Activated T-cell treated with anti-CD3 and anti-CD28 coated beads, Interleukin-2, amount 50 U/mL, for 1 hour (primary cell): Measurements from ENCODE around the gene KIRREL3.

Source experiments
- DNase-seq: peaks from one replicate; pipeline ENCODE4 v3.0.0-alpha.2; 2020

KIRREL3 gene

DNA sequence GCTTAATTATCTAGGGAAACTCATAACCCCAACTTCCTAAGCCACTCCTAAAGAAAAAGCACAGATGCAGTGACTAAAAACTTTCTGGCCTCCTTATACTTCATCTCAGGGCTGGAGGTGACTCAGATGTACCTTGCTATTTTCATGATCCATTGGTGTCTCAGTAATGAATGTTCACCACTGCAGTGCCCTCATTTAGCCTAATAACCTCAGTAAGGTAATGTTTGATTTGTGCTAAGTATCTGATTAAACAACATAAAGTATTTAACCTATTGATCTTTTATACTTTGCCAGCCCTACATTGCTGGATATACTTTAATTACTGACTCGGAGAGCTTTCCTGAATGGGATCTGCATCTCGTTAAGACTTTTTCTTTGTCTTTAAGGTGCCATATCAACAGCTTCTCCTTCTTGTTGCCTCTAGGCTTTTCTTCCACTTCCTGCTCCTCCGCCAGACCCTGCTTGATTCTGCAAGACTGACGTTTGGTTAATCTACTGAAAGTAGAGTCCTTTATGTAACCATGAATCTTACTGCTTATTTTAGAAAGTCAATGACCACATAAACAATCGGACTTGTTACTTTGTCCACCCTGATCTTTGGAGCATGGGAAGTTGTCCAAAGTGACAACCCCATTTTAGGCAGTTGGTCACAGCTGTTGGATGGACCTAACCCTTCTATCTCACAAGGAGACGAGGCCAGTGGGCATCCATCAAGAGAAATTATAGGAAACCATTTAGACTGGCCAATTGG, 342.1 kb downstream of the KIRREL3 start:
- no peak for DNase-seq

DNA sequence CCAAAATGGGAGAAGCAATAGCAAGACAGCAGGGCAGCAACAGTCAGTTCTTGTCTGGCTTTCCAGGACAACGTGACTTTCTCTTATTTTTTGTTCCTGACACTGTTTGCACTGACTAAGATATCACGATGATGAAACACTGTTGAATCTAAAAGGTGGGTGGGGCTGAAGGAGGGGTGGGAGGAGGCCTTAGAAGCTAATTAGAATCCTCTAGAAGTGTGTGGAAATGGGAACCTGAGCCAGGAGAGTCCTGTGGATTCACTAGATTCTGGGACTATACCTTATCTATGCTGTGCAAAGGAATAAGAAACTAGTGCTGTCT, 344.8 kb downstream of the KIRREL3 start:
- DNase-seq, result no peak

DNA sequence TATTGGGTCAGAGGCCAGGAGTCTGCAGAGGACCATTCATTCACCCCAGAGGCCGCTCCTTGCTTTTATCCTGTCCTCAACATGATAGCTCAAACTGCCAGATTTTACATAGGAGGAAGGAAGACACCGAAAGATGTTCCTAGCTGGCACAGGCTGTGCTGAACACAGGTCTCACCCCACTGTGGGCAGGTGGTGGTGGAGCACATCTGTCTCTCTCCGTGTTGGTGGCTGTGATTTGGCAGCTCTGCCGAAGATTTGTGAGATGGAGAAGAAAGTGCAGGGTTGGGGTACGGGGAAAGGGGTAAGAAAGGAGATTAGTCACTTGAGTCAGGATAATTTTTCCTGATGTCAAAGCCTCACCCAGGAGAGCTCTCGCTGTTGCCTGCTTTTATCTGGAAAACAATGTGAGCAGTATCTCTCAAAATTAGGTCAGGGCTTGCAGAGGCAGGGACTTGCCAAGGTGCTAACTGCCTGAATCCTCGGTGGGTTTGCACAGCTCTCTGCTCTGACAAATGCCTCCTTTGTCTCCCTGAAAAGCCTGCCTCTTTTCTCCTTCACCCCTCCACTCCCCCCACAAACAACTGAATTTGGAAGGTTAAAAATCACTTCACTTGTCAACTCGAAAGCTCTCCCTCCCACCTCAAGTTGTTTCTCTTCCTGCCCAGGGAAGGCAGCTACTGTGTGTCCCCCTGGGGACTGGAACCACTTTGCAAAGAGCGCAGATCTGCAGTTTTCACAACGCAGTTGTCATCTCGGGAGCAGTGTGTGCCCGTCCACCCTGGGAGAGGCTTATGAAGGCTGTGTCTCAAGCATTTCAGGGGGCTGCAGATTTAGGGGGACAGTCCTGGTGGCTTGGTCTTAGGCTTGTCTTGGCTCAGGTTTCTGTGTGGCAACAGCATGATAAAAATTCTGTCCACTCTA, 345.4 kb downstream of the KIRREL3 start:
- DNase-seq, result no peak

DNA sequence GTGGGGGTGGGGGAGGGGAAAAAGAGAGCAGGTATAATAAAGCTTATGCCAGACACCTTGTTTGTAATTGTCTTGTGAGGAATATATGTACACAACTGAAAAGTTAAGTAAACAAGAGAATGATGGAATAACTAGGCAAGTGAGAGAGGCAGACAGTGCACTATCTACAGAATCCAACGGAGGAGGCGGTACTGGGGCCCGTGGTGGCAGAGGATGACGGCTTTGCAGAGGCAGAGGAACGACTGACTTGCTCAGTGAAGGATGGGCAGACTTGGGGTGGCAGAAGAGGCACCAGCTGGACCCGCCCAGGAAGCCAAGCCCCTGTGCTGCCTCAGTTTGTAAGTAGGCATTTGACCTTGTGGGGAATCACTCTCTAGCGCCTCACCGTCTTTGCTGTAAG, 347.5 kb downstream of the KIRREL3 start:
- DNase-seq, result no peak

DNA sequence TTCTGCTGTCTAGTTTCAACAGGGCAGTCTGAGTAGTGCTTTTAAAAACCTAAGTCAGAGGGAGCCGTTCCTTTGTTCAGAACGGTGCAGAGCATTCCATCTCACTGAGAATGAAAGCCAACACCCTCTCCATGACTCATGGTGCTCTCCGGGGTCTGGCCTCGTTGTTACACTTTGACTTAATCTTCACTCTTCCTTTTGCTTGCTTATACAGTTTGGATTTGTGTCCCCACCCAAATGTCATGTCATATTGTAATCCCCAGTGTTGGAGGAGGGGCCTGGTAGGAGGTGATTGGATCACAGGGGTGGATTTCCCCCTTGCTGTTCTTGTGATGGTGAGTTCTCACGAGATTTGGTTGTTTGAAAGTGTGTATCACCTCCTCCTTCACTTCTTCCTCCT, 352.8 kb downstream of the KIRREL3 start:
- no peak for DNase-seq

DNA sequence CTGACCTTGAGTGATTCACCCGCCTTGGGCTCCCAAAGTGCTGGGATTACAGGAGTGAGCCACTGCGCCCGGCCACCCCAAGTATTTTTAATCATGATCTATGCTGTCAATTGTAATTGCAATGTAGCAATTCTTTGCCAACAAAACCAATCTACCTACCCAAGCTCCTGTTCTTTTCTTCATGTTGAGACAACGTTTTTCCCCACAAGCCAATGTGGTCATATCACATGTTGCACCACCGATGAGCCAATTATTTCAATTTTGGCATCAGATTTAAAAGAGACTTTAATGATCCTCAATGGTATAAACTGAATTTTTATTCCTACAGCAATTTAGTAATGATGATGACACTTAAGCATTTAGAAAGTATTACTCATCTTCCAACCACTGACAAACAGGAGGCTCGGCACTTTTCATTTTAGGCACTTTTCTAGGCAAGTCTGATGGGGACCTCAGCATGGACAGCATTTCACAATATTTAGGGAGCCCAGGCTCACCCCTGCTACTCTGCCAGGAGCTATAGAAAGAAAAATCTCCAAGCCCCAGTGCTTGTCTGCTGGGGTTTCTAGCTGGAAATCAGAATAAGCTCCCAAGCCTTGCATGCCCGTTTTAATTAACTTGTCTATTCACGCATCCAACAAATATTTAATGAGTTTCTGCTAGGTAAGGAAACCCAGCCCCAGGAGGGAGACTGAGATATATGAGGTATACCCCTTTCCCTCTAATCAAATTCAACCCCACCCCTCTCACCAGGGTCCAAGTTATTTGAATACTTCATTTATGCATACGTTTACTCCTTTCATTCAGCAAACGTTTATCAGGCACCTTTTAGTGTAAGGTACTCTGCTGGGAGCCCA, 353.6 kb downstream of the KIRREL3 start:
- DNase-seq, result no peak

DNA sequence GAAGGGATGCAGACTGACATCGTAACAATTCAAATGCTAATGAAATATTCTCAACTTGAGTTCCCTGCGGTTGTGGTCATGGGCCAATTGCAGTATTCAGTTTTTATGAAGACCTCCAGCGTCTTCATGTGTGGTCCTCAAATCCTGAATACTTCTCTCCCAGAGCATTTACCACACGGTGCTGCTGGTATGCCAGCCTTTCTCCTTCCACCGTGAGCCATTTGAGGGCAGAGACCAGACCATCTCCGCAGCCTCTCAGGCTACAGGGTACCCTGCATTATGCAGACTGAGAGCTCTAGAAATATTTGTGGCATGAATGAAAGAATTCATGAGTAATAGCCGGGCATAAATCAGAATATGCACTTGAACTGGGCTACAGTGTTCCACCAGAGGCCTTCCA, 355.4 kb downstream of the KIRREL3 start:
- DNase-seq, result no peak

DNA sequence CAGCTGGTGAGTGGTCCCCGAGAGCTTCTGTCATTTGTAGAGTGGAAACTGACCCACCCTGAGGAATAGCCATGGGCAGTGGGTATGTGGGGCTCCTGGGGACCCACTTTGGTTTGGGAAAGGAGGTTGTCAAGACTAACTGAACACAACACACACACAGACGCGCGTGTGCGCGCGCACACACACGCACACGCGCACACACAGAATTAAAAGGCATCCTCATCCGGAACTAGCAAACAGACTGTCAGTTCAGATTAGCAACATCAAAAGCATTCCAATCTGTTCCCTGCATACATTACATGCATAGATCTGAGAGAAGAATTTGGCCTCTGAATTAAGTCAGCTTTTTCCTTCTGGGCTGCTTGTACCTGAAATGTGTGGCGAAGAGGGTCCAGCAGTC, 360.4 kb downstream of the KIRREL3 start:
- DNase-seq, result no peak

DNA sequence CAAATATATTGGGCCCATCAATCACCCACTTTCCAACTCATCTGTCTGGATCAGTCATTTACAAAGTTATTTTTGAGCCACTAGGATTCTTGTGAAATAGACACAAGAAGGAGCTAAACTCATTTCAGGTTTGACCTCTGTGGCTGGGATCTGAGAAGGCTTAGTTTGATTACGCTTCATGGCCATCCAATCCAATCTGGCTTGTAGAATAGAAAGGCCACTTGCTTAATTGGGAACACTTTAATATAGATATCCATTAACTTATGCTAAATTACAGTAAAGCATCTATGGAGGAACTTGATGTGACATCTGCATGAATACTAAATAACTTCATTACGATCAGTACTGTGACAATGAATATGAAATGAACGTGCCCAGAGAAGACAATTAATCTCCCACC, 360.9 kb downstream of the KIRREL3 start:
- no peak for DNase-seq

DNA sequence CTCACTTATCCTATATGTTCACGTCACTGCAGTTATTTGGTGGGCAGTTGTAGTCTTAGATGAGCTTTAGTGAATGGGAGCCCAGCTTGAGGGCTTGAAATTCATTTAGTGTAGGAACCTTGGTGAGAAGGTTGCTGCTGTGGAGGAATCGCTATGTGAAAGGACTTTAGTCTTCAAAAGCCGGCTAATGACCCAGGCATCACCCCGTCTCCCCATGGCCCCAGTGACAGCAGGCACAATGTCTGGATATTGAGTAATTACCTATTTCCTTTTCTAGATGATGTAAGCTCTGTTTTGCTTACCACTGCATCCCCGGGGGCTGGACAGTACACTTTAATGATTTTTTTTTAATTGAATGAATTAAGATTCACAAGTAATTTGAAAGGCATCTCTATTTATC, 361.9 kb downstream of the KIRREL3 start:
- DNase-seq, result no peak

DNA sequence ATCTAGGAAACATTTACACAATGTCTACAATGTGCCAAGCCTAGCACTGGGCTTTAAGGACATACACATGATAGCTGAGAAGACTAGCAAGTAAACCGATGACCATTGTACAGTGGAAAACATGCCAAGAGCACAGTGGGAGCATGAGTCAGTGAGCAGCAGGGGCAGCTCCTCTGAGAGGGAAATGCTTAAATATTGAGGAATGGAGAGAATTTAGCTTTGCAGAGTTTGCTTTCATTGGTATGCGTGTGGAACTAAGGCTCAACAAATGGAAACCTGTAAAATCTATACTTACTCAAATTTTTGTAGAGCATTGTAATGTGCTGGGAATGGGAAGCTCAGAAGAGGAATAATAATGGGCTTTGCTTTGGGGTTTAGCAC, 362.8 kb downstream of the KIRREL3 start:
- DNase-seq, result no peak

DNA sequence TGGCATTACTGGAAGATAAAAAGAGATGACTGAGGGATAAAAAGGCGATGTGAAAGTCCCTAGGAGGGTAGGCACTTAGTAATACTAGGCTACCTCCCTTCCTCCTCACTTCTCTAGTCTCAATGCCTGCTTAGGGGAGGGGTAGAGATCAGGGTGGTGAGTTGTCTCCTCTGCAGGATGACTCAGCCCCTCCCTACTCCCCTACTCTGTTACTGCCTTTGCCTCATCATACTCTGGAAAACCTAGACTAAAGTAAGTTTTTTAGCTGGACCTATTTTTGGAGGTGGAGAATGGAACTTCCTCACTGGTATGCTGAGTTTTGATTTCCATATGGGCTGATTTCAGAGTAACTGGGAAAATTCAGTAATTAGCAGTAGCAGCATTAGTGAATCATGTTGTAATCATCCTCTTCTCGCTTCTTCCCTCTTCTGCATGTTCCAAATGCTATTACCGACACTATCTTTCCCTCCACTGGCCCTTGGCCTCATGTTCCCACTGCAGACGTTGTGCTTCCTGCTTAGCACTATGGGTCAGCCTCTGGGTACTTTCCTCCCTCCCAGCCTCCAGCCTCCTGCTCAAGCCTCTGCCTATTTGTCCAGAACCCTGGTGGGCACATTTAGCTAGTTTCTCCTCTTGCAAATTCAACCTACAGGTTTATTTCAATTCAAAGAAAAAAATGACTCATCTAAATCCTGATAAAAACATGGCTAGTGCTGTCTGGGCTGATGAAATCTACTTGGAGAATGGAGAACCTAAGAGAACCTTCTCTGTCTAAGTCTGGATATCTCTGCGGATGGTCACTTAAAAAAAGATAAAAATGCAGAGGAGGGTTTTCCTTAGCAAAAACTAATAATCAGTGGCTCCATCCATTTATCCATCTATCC, 363.4 kb downstream of the KIRREL3 start:
- DNase-seq, result no peak

DNA sequence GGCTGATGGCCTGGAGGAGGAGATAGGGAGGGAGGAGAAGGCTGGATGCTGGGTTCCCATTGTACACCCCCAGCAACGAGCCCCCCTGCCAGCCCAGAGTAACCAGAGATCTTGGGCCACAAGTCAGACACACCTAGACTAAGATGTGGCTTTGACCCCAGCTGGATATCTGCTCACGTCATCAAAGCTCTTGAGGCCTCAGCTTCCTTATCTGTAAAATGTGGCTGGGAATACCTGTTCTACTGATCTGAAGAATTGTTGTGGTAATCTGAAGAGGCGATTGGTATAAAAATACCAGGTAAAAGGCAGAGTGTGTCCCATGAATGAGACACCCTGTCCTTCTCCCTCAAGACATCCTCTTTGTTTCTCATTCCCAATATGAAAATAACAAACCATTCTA, 365.1 kb downstream of the KIRREL3 start:
- no peak for DNase-seq

DNA sequence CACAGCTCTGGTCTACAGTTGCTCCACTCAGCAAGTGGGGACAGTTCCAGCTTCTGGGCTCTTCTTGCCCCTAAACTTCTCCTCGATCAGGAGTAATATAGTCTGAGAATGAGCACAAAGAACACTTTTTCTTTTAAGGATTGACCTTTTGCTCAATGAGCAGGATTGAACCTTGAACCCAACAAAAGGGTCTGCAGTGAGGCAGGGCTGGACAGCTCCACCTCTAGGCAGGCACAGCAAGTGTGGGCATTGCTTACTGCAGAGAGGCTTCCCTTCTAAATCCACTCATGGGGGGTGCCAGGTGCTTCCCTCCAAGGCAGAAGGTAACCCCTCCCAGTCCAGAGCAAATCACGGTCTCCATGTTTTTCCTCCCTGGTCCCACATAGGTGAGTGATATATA, 365.6 kb downstream of the KIRREL3 start:
- DNase-seq, result no peak

DNA sequence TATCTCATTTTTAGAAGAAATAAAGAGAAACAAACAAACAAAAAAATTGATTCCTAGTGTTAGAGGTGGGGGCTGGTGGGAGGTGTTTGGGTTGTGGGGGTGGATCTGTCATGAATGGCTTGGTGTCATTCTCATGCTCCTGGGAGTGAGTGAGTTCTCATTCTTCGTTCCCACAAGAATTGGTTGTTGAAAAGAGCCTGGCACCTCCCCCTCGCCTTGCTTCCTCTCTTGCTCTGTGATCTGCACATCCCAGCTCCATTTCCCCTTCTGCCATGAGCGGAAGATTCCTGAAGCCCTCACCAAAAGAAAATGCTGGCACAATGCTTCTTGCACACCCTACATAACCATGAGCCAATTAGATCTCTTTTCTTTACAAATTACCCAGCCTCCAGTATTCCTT, 367.2 kb downstream of the KIRREL3 start:
- no peak for DNase-seq

DNA sequence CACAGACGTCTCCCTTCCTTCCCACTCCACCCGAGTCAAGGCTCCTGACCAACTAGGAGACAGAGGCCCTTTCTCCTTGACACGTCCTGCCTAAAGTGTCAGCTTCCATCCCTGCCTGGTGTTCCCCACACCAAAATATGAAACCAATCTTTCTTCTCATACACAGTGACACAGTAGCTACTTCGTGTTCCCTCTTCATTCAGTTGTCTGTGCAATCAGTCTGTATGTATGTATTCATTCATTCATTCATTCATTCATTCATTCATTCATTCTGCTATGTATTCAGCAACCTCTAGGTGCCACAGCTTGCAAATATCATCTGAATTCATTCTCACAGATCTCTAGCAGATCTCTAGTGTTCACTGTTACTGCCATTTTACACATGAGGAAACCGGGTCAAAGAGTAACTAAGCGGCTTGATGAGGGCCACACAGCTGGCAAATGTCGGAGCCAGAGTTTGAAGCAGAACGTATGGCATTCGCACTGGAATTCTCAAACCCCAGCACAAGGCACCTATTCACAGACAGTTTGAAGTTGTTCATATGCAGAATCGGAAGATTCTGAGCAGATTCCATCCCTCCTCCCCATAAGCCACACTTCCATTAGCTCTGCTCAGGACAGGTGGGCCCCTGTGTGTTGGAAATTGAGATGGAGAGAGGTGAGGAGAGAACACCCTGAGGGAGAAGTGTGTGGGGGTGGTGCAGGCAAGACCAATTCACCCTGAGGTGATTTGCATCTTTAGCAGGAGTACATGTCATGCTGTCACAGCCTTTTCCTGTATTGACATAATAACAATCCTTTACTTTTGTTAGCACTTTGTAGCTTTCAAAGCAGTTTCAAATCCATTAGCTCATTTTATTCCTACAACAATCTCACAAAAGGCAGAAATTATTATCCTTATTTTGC, 369.4 kb downstream of the KIRREL3 start:
- no peak for DNase-seq

DNA sequence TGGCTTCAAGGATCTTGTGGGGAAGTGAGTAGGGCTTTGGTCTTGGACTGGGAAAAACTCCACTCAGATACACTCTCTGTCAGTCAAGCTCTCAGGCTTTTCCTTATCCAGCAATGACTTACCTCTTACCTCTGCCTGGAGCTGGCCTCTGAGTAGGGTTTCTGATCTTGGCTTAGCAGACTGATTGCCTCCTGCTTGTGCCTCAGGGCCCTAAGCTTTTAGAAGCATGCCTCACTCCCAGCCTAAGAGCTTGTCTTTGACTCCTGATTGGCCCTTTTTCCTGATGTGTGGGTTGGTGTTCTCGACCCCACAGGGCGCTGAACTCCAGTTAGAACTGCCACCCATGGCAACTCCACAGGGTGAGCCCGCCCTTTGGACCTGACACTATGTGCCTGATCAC, 370.1 kb downstream of the KIRREL3 start:
- no peak for DNase-seq

DNA sequence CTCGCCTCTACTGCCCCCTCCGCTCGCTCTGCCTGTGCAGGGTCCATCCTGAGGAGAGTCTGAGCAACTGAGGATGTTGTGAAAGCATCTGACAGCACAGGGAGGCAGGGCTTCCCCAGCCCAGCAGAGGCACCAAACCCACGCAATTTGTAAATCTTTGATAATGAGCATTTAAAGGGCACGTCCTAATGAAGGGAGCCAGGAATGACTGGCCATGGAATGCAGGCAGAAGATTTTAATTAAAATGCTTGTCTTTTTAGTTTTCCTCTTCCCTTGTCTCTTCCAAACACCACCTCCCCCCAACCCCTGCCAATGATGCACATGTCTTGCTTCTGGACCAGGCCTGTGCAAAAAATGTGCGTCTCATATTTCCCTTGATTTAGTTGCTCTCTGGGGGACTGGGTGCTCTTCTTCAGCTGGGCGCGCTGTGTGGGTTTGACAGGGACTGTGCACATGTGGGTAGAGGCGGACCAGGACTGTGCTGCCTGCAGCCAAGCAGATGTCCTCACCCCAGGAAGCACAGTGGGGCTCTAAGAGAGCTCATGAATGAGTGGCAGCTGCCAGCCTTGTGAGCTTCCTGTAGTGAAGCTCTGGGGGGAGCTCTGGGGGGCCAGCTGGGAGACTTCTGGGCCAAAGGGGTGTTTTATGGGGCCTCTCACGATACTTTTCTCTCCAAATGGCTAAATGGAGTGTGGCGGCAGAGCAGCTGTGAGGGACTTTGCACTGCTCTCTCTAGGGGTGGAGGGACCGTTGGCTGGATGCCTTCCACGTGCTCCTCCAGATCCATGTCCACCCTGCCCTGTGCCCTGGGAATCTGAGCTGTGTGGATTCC, 371.6 kb downstream of the KIRREL3 start:
- no peak for DNase-seq

DNA sequence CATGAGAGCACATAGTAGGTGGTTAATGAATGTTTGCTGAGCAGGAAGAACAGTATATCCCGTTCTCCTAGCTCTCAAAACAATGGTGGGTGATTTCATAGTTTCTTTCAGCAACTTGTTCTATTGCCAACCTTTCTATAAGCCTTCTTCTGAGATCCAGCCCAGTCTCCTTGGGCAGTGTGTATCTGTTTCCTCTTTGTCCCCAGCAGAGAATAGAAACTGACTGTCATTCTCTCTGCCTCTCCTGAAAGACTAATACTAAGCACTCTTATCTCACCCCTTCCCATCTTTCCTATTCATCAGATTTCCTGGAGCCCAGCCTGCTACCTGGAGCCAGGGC, 372.1 kb downstream of the KIRREL3 start:
- DNase-seq, result no peak

DNA sequence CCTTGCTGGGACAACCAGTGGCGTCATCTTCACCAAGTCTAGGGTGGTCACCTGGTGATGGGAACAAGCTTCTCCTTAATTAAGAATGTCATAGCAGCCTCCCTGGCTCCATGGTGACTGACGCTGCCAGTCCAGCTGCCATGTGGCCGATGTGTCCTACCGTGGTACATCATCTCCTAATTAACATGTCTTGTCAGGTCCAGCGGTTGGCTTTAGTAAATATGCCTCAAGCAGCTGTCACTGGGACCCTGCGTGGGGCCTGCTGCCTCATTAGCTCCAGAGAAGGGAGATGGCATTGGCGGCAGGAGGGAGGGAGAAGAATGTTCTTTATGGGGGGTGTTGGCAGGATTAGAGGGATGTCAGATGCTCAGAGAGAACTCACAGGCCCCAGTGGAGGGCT, 373.1 kb downstream of the KIRREL3 start:
- DNase-seq, result no peak

DNA sequence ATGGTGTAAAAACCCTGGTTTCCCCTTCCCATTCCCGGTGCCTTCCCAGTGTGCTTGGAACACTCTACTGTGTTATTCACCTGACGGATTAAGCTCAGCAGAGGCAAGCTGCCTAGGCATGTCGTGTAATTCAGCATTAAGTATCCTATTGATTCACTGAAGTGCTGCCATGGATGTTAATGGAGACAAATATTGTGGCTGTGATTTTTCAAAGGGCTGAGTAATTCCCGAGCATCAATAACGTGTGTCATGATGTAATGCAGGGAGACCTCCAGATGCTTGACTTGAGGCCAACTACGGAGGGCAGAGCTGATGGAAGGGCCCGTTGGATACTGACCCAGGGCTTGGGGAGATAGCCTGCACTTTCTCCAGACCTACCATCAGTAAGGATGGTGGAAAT, 376.1 kb downstream of the KIRREL3 start:
- DNase-seq, result no peak
